Right lobe of liver (tissue), 4 donors: Measurements from ENCODE around the gene HDX.
"Not testable (repeated sequence)": the region's sequence is repeated elsewhere in the genome, so short reads cannot be mapped to it uniquely, and the experiment has no call there.

Experiments used
- POLR2A ChIP-seq: fragments of 450-650 bp; IDR thresholded peaks from one replicate; pipeline ENCODE4 v1.6.1; 2017; ENCODE audit warnings: antibody characterized with exemption, mild to moderate bottlenecking
- TF ChIP-seq, protein P1 (sequence below), 4 donors: fragments of 200-600 bp in 3 of 4; fragments of 450-650 bp in 1 of 4; IDR thresholded peaks; one replicate each; pipeline versions ENCODE4 v1.5.1 to v1.8.0; 2016 to 2022; ENCODE audit warnings: antibody characterized with exemption in 4 of 4, mild to moderate bottlenecking in 2 of 4
- donor health status: DM: no; HTN: no; CAD: no.
- donor health status: DM: no; HTN: no; CAD: no.
- donor health status: DM: no; HTN: yes; CAD: no.

- TF ChIP-seq, protein P1, sequence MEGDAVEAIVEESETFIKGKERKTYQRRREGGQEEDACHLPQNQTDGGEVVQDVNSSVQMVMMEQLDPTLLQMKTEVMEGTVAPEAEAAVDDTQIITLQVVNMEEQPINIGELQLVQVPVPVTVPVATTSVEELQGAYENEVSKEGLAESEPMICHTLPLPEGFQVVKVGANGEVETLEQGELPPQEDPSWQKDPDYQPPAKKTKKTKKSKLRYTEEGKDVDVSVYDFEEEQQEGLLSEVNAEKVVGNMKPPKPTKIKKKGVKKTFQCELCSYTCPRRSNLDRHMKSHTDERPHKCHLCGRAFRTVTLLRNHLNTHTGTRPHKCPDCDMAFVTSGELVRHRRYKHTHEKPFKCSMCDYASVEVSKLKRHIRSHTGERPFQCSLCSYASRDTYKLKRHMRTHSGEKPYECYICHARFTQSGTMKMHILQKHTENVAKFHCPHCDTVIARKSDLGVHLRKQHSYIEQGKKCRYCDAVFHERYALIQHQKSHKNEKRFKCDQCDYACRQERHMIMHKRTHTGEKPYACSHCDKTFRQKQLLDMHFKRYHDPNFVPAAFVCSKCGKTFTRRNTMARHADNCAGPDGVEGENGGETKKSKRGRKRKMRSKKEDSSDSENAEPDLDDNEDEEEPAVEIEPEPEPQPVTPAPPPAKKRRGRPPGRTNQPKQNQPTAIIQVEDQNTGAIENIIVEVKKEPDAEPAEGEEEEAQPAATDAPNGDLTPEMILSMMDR (IDR thresholded peaks at IDR 0.05) = not testable (repeated sequence)
- not testable (repeated sequence) for TF ChIP-seq POLR2A
Measured at GRCh38 chrX:84537627-84538026, 35.4 kb upstream of the HDX start.
